Retinal pigment epithelial cell (primary cell): ENCODE data around the gene ABCA7.

ENCODE experiments used
- DNase-seq: peaks from one replicate; pipeline ENCODE4 v3.0.0-alpha.2; 2010; ENCODE audit warnings: low read depth
- H3K4me3 ChIP-seq: 2 replicates; pipeline ENCODE4 v1.5.1; 2011; ENCODE audit warnings: mild to moderate bottlenecking, low read length, control low read depth, moderate library complexity
- TF ChIP-seq, protein P1 (sequence below): conservative IDR thresholded peaks from 2 replicates; pipeline ENCODE4 v1.5.1; 2011; ENCODE audit warnings: low read depth, low read length, control low read depth, inconsistent platforms

The ABCA7 gene

DNA sequence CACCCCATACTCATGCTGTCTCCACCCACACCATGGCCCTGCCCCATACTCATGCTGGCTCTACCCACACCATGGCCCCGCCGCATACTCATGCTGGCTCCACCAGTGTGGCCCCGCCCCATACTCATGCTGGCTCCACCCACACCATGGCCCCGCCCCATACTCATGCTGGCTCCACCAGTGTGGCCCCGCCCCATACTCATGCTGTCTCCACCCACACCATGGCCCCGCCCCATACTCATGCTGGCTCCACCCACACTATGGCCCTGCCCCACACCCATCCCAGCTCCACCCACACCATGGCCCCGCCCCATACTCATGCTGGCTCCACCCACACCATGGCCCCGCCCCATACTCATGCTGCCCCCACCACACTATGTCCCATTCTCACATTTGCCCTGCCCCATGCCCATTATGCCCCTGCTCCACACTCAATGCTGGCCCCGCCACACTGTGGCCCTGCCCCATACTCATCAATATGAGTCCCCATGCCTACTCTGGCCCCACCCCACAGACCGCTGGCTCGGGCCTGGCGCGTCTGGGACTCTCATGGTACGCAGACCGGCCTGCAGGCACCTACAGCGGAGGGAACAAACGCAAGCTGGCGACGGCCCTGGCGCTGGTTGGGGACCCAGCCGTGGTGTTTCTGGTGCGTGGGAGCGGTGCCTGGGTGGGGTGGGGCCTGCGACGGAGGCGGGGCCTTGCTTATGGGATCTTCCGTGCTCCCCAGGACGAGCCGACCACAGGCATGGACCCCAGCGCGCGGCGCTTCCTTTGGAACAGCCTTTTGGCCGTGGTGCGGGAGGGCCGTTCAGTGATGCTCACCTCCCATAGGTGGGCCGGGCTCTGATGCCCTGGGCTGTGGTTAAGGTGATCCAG lies 23.4 kb downstream of the ABCA7 start:
- DNase-seq = no peak
- TF ChIP-seq, protein P1, sequence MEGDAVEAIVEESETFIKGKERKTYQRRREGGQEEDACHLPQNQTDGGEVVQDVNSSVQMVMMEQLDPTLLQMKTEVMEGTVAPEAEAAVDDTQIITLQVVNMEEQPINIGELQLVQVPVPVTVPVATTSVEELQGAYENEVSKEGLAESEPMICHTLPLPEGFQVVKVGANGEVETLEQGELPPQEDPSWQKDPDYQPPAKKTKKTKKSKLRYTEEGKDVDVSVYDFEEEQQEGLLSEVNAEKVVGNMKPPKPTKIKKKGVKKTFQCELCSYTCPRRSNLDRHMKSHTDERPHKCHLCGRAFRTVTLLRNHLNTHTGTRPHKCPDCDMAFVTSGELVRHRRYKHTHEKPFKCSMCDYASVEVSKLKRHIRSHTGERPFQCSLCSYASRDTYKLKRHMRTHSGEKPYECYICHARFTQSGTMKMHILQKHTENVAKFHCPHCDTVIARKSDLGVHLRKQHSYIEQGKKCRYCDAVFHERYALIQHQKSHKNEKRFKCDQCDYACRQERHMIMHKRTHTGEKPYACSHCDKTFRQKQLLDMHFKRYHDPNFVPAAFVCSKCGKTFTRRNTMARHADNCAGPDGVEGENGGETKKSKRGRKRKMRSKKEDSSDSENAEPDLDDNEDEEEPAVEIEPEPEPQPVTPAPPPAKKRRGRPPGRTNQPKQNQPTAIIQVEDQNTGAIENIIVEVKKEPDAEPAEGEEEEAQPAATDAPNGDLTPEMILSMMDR = no peak
- no peak overlapping the region for H3K4me3 ChIP-seq

DNA sequence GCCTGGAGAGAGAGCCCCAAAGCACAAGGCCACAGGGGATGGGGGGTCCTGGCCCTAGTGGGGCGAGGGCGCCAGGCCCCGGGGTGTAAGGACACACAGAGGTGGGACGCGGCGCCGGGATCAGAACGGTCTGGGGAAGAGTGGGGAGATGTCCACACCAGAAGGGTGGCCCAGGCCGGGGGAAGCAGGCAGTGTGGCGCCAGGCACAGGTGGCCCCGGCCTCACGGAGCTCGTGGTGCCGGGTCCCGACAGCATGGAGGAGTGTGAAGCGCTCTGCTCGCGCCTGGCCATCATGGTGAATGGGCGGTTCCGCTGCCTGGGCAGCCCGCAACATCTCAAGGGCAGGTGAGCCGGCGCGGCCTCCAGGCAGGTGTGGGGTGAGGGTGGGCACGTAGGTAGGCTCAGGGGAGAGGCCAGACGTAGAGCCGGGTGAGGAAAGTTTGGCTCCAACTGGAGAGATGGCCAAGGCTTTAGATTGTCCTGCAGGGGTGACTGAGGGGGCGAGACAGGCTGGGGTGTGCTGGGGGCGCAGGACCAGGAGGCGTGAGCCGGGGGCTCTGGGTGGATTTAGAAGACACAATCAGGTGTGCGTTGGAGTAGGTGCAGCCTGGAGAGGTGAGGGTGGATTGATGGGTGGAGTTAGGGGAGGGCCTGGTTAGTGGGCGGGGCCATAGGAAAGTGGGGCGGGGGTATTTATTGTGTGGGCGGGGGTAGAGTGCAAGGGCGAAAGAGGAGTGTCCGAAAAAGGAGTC lies 24.2 kb downstream of the ABCA7 start:
- TF ChIP-seq, protein P1 = no peak
- no peak overlapping the region for H3K4me3 ChIP-seq
- no peak for DNase-seq

DNA sequence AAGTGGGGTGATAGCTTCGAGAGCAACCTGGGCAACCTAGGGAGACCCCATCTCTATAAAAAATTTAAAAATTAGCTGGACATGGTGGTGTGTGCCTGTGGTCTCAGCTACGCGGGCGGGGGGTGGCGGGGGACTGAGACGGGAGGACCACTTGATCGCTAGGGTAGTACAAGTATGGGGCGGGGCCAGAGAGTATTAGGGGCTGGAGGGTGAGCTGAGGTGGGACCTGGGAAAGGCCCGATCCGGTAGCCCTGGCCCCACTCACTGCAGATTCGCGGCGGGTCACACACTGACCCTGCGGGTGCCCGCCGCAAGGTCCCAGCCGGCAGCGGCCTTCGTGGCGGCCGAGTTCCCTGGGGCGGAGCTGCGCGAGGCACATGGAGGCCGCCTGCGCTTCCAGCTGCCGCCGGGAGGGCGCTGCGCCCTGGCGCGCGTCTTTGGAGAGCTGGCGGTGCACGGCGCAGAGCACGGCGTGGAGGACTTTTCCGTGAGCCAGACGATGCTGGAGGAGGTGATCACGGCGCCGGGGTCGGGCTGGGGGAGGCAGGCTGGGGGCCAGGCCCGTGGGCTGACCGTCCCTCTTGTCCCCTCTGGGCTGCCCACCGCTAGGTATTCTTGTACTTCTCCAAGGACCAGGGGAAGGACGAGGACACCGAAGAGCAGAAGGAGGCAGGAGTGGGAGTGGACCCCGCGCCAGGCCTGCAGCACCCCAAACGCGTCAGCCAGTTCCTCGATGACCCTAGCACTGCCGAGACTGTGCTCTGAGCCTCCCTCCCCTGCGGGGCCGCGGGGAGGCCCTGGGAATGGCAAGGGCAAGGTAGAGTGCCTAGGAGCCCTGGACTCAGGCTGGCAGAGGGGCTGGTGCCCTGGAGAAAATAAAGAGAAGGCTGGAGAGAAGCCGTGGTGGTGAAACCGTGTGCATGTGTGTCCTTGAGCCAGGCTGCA lies 25.0 kb downstream of the ABCA7 start:
- no peak overlapping the region for H3K4me3 ChIP-seq
- TF ChIP-seq, protein P1 = peak; percentile 69
- no peak for DNase-seq

DNA sequence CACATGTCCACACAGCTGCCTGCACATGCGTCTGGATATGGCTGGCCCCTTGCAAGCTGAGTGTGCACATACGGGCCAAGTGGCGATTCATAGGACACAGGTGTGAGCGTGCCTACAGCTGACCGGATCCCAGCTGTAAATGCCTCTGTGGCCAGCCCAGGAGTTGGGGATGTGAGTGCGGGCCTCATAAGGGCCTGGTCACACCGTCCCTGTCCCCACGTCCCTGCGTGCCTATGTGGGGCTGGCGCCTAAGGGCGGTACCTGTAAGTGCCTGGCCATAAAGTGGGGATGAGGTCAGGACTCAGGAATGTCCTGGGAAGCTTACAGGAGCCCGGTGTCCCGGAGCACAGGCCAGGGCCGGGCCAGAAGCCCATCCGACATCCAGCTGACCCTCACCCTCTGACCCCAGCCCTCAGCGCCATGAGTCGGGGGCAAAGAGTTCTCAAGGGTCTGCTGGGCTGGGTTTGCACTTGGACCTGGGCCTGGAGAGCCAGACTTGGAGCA lies 25.8 kb downstream of the ABCA7 start:
- DNase-seq = no peak
- TF ChIP-seq, protein P1 = no peak
- H3K4me3 ChIP-seq = no peak overlapping the region

DNA sequence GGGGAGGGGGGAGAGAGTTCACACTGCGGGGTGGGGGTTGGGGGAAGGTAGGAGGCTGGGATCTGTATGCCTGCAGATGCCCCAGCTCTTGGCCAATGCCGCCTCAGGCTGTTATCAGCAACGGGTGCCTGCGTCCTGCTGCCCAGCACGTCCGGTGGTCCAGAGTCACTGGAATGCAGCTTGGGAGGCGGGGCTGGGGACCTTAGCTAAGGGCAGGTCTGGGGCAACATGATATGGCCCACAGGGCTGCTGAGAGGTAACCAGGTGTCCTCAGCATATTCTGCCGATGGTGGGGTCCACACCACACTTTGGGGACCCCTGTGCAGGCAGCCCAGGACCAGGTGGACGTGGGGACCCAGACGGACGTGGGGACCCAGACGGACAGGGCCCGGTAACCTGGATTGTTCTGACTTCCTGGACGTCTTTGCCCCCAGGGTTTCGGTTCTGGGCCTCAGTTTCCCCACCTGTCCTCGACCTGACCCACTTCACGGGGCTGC lies 26.4 kb downstream of the ABCA7 start:
- no peak for DNase-seq
- TF ChIP-seq, protein P1 = no peak
- no peak overlapping the region for H3K4me3 ChIP-seq

DNA sequence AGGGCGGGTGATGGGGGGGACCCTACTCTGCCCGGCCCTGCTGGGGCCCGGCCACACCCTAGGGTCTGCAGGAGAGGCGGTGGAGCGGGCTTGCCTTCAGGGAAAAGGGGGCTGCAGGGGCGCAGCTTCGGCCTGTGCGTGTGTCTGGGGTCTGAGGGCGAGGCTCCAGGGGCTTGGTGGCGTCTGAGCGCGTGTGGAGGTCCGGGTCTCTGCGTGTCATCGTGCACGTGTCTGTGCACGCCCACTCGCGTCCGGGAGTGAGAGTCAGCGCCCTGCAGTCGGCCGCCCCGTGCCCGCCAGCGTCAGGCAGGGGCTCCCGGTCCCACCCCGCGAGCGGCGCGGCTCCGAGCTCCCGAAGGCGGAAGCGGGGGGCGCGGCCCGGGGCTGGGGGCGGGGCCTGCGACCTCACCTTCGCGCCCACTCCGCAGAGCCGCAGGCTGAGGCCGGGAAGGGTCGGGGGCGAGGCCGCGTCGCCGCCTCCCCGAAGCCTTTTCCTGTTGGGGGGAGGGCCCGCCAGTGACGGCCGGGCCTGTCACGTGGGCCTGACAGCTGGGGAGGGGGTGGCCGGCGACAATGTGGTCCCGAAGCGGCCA lies 26.9 kb downstream of the ABCA7 start, which contains the start of gene ARHGAP45:
Gene ARHGAP45 (plus strand): TSS at position 420 of the 593 bp plus-strand sequence. CDS start 239 bp downstream, outside the sequence.
- TF ChIP-seq, protein P1 = no peak
- peak within 1 kb of the TSS; percentile 19 for H3K4me3 ChIP-seq
- no peak for DNase-seq
